GM23338 (cell line): ENCODE data around the gene ADGRL3. TPM values are rescaled to one million over a fixed set of nuclear protein-coding genes. Genes with fewer than 3 reads are reported as not detected.
A peak's percentile ranks its signal among the peaks of the same experiment; 100 is the strongest.

Experiments used
- ATAC-seq: fragments of 200-7000 bp; cut with Tn5 transposase; 3 replicates; pipeline ENCODE4 v1.9.1; 2020
- DNase-seq: peaks from one replicate; pipeline ENCODE4 v3.0.0-alpha.2; 2015; ENCODE audit warnings: low spot score
- H2AFZ ChIP-seq: fragments of 200-600 bp; sonication (generic); 2 replicates; pipeline ENCODE4 v1.8.0; 2016; ENCODE audit warnings: antibody characterized with exemption, mild to moderate bottlenecking, moderate library complexity
- H3F3A ChIP-seq: fragments of 200-600 bp; sonication (generic); replicated peaks from 2 replicates; pipeline ENCODE4 v1.8.0; 2017; ENCODE audit warnings: antibody characterized with exemption, mixed run types, low read depth
- H3K27ac ChIP-seq: fragments of 200-600 bp; sonication (generic); 2 replicates; pipeline ENCODE4 v1.6.1; 2016; ENCODE audit warnings: low read depth
- H3K27me3 ChIP-seq: fragments of 200-600 bp; sonication (generic); 2 replicates; pipeline ENCODE4 v1.8.0; 2016; ENCODE audit warnings: mild to moderate bottlenecking, mixed run types, moderate library complexity; ENCODE audit not compliant: insufficient read depth
- H3K36me3 ChIP-seq: fragments of 200-600 bp; sonication (generic); 2 replicates; pipeline ENCODE4 v1.8.0; 2016; ENCODE audit warnings: mild to moderate bottlenecking; ENCODE audit not compliant: insufficient read depth
- H3K4me1 ChIP-seq: fragments of 200-600 bp; sonication (generic); 2 replicates; pipeline ENCODE4 v1.8.0; 2016; ENCODE audit warnings: mild to moderate bottlenecking, moderate library complexity; ENCODE audit not compliant: insufficient read depth
- H3K4me2 ChIP-seq: fragments of 200-600 bp; sonication (generic); 2 replicates; pipeline ENCODE4 v1.7.1; 2017; ENCODE audit warnings: mixed run types
- H3K4me3 ChIP-seq: fragments of 200-600 bp; sonication (generic); 2 replicates; pipeline ENCODE4 v1.6.1; 2016; ENCODE audit warnings: mixed run types
- H3K79me2 ChIP-seq: fragments of 200-600 bp; sonication (generic); replicated peaks from 2 replicates; pipeline ENCODE4 v1.8.0; 2017; ENCODE audit warnings: mild to moderate bottlenecking; ENCODE audit not compliant: insufficient read depth
- H3K9me2 ChIP-seq: fragments of 200-600 bp; sonication (generic); 2 replicates; pipeline ENCODE4 v1.8.0; 2017; ENCODE audit not compliant: insufficient read depth
- H4K20me1 ChIP-seq: fragments of 200-600 bp; sonication (generic); replicated peaks from 2 replicates; pipeline ENCODE4 v1.8.0; 2017; ENCODE audit warnings: mild to moderate bottlenecking; ENCODE audit not compliant: insufficient read depth
- H3K27ac Mint-ChIP-seq: 2 replicates; pipeline ENCODE4 v1.8.0; 2020; ENCODE audit warnings: inconsistent platforms, mild to moderate bottlenecking, moderate library complexity, mixed read lengths
- H3K27me3 Mint-ChIP-seq: 3 replicates; pipeline ENCODE4 v1.8.0; 2022; ENCODE audit warnings: low read depth, mild to moderate bottlenecking, moderate library complexity, mixed read lengths, inconsistent platforms; ENCODE audit not compliant: insufficient read depth, poor library complexity
- H3K36me3 Mint-ChIP-seq: 3 replicates; pipeline ENCODE4 v1.8.0; 2021; ENCODE audit warnings: low read depth, mild to moderate bottlenecking, inconsistent platforms, moderate library complexity, mixed read lengths
- H3K4me1 Mint-ChIP-seq: 3 replicates; pipeline ENCODE4 v1.8.0; 2020; ENCODE audit warnings: mild to moderate bottlenecking, inconsistent platforms, mixed read lengths
- H3K4me3 Mint-ChIP-seq: 3 replicates; pipeline ENCODE4 v1.8.0; 2021; ENCODE audit warnings: moderate library complexity, mild to moderate bottlenecking, inconsistent platforms, mixed read lengths
- H3K9me3 Mint-ChIP-seq: 3 replicates; pipeline ENCODE4 v1.8.0; 2020; ENCODE audit warnings: moderate library complexity, mild to moderate bottlenecking, inconsistent platforms, mixed read lengths
- CREB1 ChIP-seq: fragments of 250-450 bp; sonication (Bioruptor Pico); IDR thresholded peaks from 2 replicates; pipeline ENCODE4 v1.5.0; 2020; ENCODE audit warnings: low read depth, mild to moderate bottlenecking, moderate library complexity
- CTCF ChIP-seq, 2 experiments: fragments of 200-600 bp in 1 of 2; sonication (generic) in 1 of 2; conservative IDR thresholded peaks; 2 replicates each; pipeline versions ENCODE4 v1.5.1 to v1.6.1; 2016 to 2017; ENCODE audit warnings: antibody characterized with exemption in 2 of 2, low read depth in 2 of 2, mild to moderate bottlenecking in 2 of 2, moderate library complexity in 1 of 2
- ETS1 ChIP-seq: IDR thresholded peaks from 2 replicates; pipeline ENCODE4 v1.6.1; 2016; ENCODE audit warnings: antibody characterized with exemption
- EZH2 ChIP-seq: fragments of 200-600 bp; sonication (generic); IDR thresholded peaks from one replicate; pipeline ENCODE4 v1.8.0; 2017; ENCODE audit warnings: antibody characterized with exemption, mild to moderate bottlenecking, low read depth; ENCODE audit not compliant: unreplicated experiment
- EZH2phosphoT487 ChIP-seq: fragments of 200-600 bp; sonication (generic); IDR thresholded peaks from one replicate; pipeline ENCODE4 v1.8.1; 2018; ENCODE audit warnings: antibody characterized with exemption; ENCODE audit not compliant: unreplicated experiment
- JUNB ChIP-seq: IDR thresholded peaks from one replicate; pipeline ENCODE4 v1.6.1; 2016; ENCODE audit warnings: antibody characterized with exemption; ENCODE audit not compliant: unreplicated experiment
- NANOG ChIP-seq: IDR thresholded peaks from 2 replicates; pipeline ENCODE4 v1.6.1; 2016; ENCODE audit warnings: antibody characterized with exemption, borderline replicate concordance
- POLR2AphosphoS5 ChIP-seq: IDR thresholded peaks from 2 replicates; pipeline ENCODE4 v1.6.1; 2016; ENCODE audit warnings: antibody characterized with exemption, low read depth
- REST ChIP-seq: IDR thresholded peaks from one replicate; pipeline ENCODE4 v1.6.1; 2018; ENCODE audit warnings: antibody characterized with exemption; ENCODE audit not compliant: unreplicated experiment
- STAT1 ChIP-seq: IDR thresholded peaks from one replicate; pipeline ENCODE4 v1.6.1; 2016; ENCODE audit warnings: antibody characterized with exemption; ENCODE audit not compliant: unreplicated experiment
- ZNF114 ChIP-seq: fragments of 250-450 bp; sonication (Bioruptor Pico); IDR thresholded peaks from 2 replicates; pipeline ENCODE4 v1.5.0; 2020; ENCODE audit warnings: mild to moderate bottlenecking, moderate library complexity
- ZNF331 ChIP-seq: fragments of 250-450 bp; sonication (Bioruptor Pico); IDR thresholded peaks from 2 replicates; pipeline ENCODE4 v1.5.0; 2020; ENCODE audit warnings: low read depth, mild to moderate bottlenecking, moderate library complexity
- polyA plus RNA-seq: library from polyadenylated mRNA; unstranded; fragments of >200 nt; fragmentation: Nextera tagmentation; extraction: Ambion mirVana; gene quantifications from 2 replicates; pipeline ENCODE4 v1.2.1, GENCODE V29; 2016
- total RNA-seq: library from RNA; depleted of rRNA; stranded (reverse); fragments of >200 nt; shearing (Covaris generic); gene quantifications from 2 replicates; pipeline ENCODE4 v1.2.3, GENCODE V29; 2014
- TF ChIP-seq, protein P1 (sequence below): fragments of 250-450 bp; sonication (Bioruptor Pico); IDR thresholded peaks from 2 replicates; pipeline ENCODE4 v1.5.0; 2020; ENCODE audit warnings: mild to moderate bottlenecking, moderate library complexity

The ADGRL3 gene
- total and polyA plus RNA-seq, 2 experiments from 2014 or later = 9.7 to 16.5 TPM

- no peak overlapping the region for H3K4me2 ChIP-seq
Observed at GRCh38 chr4:61193863-61194262, 6.3 kb upstream of the ADGRL3 start.

More at GRCh38 chr4:61193863-61194262, 6.3 kb upstream of the ADGRL3 start:
- Mint-ChIP-seq H3K9me3 (no peaks in the 10 kb centered on the region), H3K4me3 (no peak overlapping the region), H3K27ac (no peak overlapping the region), H3K27me3 (peaks cover under 1% of the 10 kb centered on the region), H3K4me1 (peaks cover 18% of the 10 kb centered on the region), H3K36me3 (no peaks in the 10 kb centered on the region)
- Histone ChIP-seq H3K79me2 (no peaks in the 10 kb centered on the region), H3F3A (no peaks in the 10 kb centered on the region), H3K27ac (no peak overlapping the region), H3K4me1 (peaks cover 13% of the 10 kb centered on the region), H3K36me3 (no peaks in the 10 kb centered on the region), H4K20me1 (no peaks in the 10 kb centered on the region), H3K27me3 (peaks cover 4% of the 10 kb centered on the region), H2AFZ (0 out of 2 replicates have a peak overlapping the region, but pooled peaks have one; percentile 30), H3K9me2 (no peaks in the 10 kb centered on the region), H3K4me3 (no peak overlapping the region)
- DNase-seq (no peak), ATAC-seq (no peak)
- TF ChIP-seq CTCF (conservative IDR thresholded peaks at IDR 0.05; ENCODE audit: low read depth in 2 of 2) = no peak
- TF ChIP-seq EZH2phosphoT487 = no peak
- TF ChIP-seq ZNF331 (CRISPR knock-in tag) = no peak
- TF ChIP-seq NANOG = no peak
- TF ChIP-seq EZH2 = no peak
- TF ChIP-seq CREB1 (CRISPR knock-in tag) = no peak
- no peak for TF ChIP-seq POLR2AphosphoS5
- TF ChIP-seq JUNB = no peak
- TF ChIP-seq, protein P1, sequence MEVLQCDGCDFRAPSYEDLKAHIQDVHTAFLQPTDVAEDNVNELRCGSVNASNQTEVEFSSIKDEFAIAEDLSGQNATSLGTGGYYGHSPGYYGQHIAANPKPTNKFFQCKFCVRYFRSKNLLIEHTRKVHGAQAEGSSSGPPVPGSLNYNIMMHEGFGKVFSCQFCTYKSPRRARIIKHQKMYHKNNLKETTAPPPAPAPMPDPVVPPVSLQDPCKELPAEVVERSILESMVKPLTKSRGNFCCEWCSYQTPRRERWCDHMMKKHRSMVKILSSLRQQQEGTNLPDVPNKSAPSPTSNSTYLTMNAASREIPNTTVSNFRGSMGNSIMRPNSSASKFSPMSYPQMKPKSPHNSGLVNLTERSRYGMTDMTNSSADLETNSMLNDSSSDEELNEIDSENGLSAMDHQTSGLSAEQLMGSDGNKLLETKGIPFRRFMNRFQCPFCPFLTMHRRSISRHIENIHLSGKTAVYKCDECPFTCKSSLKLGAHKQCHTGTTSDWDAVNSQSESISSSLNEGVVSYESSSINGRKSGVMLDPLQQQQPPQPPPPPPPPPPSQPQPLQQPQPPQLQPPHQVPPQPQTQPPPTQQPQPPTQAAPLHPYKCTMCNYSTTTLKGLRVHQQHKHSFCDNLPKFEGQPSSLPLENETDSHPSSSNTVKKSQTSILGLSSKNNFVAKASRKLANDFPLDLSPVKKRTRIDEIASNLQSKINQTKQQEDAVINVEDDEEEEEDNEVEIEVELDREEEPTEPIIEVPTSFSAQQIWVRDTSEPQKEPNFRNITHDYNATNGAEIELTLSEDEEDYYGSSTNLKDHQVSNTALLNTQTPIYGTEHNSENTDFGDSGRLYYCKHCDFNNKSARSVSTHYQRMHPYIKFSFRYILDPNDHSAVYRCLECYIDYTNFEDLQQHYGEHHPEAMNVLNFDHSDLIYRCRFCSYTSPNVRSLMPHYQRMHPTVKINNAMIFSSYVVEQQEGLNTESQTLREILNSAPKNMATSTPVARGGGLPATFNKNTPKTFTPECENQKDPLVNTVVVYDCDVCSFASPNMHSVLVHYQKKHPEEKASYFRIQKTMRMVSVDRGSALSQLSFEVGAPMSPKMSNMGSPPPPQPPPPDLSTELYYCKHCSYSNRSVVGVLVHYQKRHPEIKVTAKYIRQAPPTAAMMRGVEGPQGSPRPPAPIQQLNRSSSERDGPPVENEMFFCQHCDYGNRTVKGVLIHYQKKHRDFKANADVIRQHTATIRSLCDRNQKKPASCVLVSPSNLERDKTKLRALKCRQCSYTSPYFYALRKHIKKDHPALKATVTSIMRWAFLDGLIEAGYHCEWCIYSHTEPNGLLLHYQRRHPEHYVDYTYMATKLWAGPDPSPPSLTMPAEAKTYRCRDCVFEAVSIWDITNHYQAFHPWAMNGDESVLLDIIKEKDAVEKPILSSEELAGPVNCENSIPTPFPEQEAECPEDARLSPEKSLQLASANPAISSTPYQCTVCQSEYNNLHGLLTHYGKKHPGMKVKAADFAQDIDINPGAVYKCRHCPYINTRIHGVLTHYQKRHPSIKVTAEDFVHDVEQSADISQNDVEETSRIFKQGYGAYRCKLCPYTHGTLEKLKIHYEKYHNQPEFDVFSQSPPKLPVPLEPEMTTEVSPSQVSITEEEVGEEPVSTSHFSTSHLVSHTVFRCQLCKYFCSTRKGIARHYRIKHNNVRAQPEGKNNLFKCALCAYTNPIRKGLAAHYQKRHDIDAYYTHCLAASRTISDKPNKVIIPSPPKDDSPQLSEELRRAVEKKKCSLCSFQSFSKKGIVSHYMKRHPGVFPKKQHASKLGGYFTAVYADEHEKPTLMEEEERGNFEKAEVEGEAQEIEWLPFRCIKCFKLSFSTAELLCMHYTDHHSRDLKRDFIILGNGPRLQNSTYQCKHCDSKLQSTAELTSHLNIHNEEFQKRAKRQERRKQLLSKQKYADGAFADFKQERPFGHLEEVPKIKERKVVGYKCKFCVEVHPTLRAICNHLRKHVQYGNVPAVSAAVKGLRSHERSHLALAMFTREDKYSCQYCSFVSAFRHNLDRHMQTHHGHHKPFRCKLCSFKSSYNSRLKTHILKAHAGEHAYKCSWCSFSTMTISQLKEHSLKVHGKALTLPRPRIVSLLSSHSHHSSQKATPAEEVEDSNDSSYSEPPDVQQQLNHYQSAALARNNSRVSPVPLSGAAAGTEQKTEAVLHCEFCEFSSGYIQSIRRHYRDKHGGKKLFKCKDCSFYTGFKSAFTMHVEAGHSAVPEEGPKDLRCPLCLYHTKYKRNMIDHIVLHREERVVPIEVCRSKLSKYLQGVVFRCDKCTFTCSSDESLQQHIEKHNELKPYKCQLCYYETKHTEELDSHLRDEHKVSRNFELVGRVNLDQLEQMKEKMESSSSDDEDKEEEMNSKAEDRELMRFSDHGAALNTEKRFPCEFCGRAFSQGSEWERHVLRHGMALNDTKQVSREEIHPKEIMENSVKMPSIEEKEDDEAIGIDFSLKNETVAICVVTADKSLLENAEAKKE (CRISPR knock-in tag) = no peak
- no peak for TF ChIP-seq ETS1
- TF ChIP-seq ZNF114 = no peak
- TF ChIP-seq STAT1 = no peak
- TF ChIP-seq REST = no peak
